Endothelial cell of umbilical vein (primary cell): Measurements from ENCODE around the gene SIN3B. TPM values are rescaled to one million over a fixed set of nuclear protein-coding genes. Genes with fewer than 3 reads are reported as not detected.

Experiments
- BruUV-seq: library from RNA; stranded (reverse); fragments of 400-500 nt; replicated peaks from 2 replicates; lab custom pipeline; 2021; lab: Mats Ljungman, UMichigan
- CTCF ChIA-PET: fragments of 300-600, 350-600 bp; sonication (Branson Sonifier 250); formaldehyde crosslinking; loops from one replicate; lab custom pipeline; 2021; ENCODE audit warnings: antibody characterized with exemption, inconsistent platforms; lab: Charles Lee
- POLR2A ChIA-PET: fragments of 300-600, 350-600 bp; sonication (Branson Sonifier 250); formaldehyde crosslinking; loops from one replicate; lab custom pipeline; 2021; ENCODE audit warnings: antibody characterized with exemption, inconsistent platforms; lab: Charles Lee
- DNase-seq: peaks from one replicate; pipeline ENCODE4 v3.0.0-alpha.2; 2011; ENCODE audit warnings: low read depth, low spot score
- FAIRE-seq: peaks from 2 replicates; lab custom pipeline; 2011; peaks lifted over from hg19 to GRCh38; lab: Jason Lieb, UNC
- H2AFZ ChIP-seq: 2 replicates; pipeline ENCODE4 v1.6.0; 2012; ENCODE audit warnings: low read depth, low read length, control low read depth, inconsistent platforms
- H3K27ac ChIP-seq: 2 replicates; pipeline ENCODE4 v1.5.1; 2011; ENCODE audit warnings: low read depth, mild to moderate bottlenecking, control low read depth, low read length, moderate library complexity; ENCODE audit not compliant: insufficient read depth
- H3K27me3 ChIP-seq, 2 experiments: 2 replicates each; pipeline versions ENCODE4 v1.6.0 to v1.6.1; 2011; ENCODE audit warnings: low read length in 2 of 2, mixed read lengths in 1 of 2; ENCODE audit not compliant: control insufficient read depth in 2 of 2, insufficient read depth in 2 of 2
- H3K36me3 ChIP-seq, 2 experiments: 2 replicates in 1 of 2; 3 replicates in 1 of 2; pipeline ENCODE4 v1.5.1; 2011; ENCODE audit warnings: low read length in 2 of 2, mild to moderate bottlenecking in 1 of 2, moderate library complexity in 1 of 2; ENCODE audit not compliant: control insufficient read depth in 2 of 2, insufficient read depth in 2 of 2; ENCODE audit errors: extremely low read depth in 1 of 2
- H3K4me1 ChIP-seq: 3 replicates; pipeline ENCODE4 v1.5.1; 2011; ENCODE audit warnings: mild to moderate bottlenecking, low read length; ENCODE audit not compliant: control insufficient read depth, insufficient read depth; ENCODE audit errors: extremely low read depth
- H3K4me2 ChIP-seq: 2 replicates; pipeline ENCODE4 v1.6.1; 2011; ENCODE audit warnings: low read length, control low read depth, mixed read lengths; ENCODE audit not compliant: insufficient read depth
- H3K4me3 ChIP-seq, 3 experiments: fragments of 200-600 bp in 1 of 3; sonication (generic), shearing (Covaris generic) in 1 of 3; replicated peaks in 1 of 3; 2 replicates each; pipeline ENCODE4 v1.5.1; 2011 to 2016; ENCODE audit warnings: control low read depth in 3 of 3, low read length in 3 of 3, mild to moderate bottlenecking in 2 of 3, inconsistent platforms in 1 of 3, low read depth in 1 of 3, moderate library complexity in 1 of 3; ENCODE audit not compliant: insufficient read depth in 1 of 3
- H3K79me2 ChIP-seq: 2 replicates; pipeline ENCODE4 v1.6.0; 2012; ENCODE audit warnings: low read length, inconsistent platforms; ENCODE audit not compliant: control insufficient read depth, insufficient read depth
- H3K9ac ChIP-seq: replicated peaks from 2 replicates; pipeline ENCODE3; 2011; ENCODE audit warnings: low read length, control low read depth; ENCODE audit not compliant: insufficient read depth; ENCODE audit errors: extremely low read depth
- H3K9me1 ChIP-seq: replicated peaks from 3 replicates; pipeline ENCODE4 v1.6.0; 2011; ENCODE audit warnings: mild to moderate bottlenecking, low read length; ENCODE audit not compliant: control insufficient read depth, insufficient read depth; ENCODE audit errors: extremely low read depth
- H3K9me3 ChIP-seq: replicated peaks from 2 replicates; pipeline ENCODE4 v1.5.1; 2012; ENCODE audit warnings: low read length, inconsistent platforms; ENCODE audit not compliant: control insufficient read depth, insufficient read depth
- H4K20me1 ChIP-seq: replicated peaks from 2 replicates; pipeline ENCODE3; 2011; ENCODE audit warnings: mild to moderate bottlenecking, low read length; ENCODE audit not compliant: control insufficient read depth, insufficient read depth; ENCODE audit errors: extremely low read depth
- EZH2 ChIP-seq: IDR thresholded peaks from 2 replicates; pipeline ENCODE4 v1.6.1; 2012; ENCODE audit warnings: borderline replicate concordance, low read depth, mild to moderate bottlenecking, moderate library complexity, low read length, inconsistent platforms; ENCODE audit not compliant: severe bottlenecking
- FOS ChIP-seq: IDR thresholded peaks from 2 replicates; pipeline ENCODE4 v1.6.1; 2011; ENCODE audit warnings: mild to moderate bottlenecking, low read length, moderate library complexity, borderline replicate concordance; ENCODE audit not compliant: insufficient read depth
- GATA2 ChIP-seq: IDR thresholded peaks from 2 replicates; pipeline ENCODE4 v1.7.0; 2011; ENCODE audit warnings: low read depth, mild to moderate bottlenecking, moderate library complexity, mixed read lengths, low read length; ENCODE audit not compliant: insufficient read length, insufficient read depth
- JUN ChIP-seq: IDR thresholded peaks from 2 replicates; pipeline ENCODE4 v1.6.1; 2011; ENCODE audit warnings: borderline replicate concordance, low read depth; ENCODE audit not compliant: insufficient read length, insufficient read depth
- MAX ChIP-seq: IDR thresholded peaks from 2 replicates; pipeline ENCODE4 v1.6.1; 2011; ENCODE audit not compliant: insufficient read depth, insufficient read length
- MYC ChIP-seq: IDR thresholded peaks from one replicate; pipeline ENCODE4 v1.6.1; 2011; ENCODE audit warnings: mild to moderate bottlenecking, low read depth, low read length
- POLR2A ChIP-seq: IDR thresholded peaks from 2 replicates; pipeline ENCODE4 v1.6.1; 2012; ENCODE audit warnings: low read depth, mild to moderate bottlenecking, control low read depth, low read length
- POLR2AphosphoS5 ChIP-seq: IDR thresholded peaks from 2 replicates; pipeline ENCODE4 v1.6.1; 2012; ENCODE audit warnings: low read depth, mild to moderate bottlenecking, control low read depth, low read length, moderate library complexity; ENCODE audit not compliant: insufficient read depth
- dilution Hi-C: fragments of 300-500 bp; cut with MboI; formaldehyde crosslinking; loops from one replicate; pipeline ENCODE4 v1.15.0; 2019; ENCODE audit warnings: low sequenced_read_pairs; ENCODE audit not compliant: extremely low pct_ligation_motif_present
- intact Hi-C: fragments of 100-400 bp; cut with micrococcal nuclease; formaldehyde crosslinking; loops from one replicate; pipeline ENCODE4 v1.10.0; 2022
- polyA plus RNA-seq, 4 experiments: library from polyadenylated mRNA; depleted of rRNA in 3 of 4; stranded (reverse) in 3 of 4; unstranded in 1 of 4; fragments of >200 nt; gene quantifications; 2 replicates each; pipeline versions ENCODE4 v1.2.1 to v1.2.3, GENCODE V29; 2011 to 2012; ENCODE audit warnings: missing spikeins in 1 of 4
- total RNA-seq: library from RNA; stranded (reverse); gene quantifications from 2 replicates; pipeline ENCODE4 v1.2.3, GENCODE V29; 2021
- TF ChIP-seq, protein P1 (sequence below), 2 donors: IDR thresholded peaks; 1 replicate in 1 of 2; 2 replicates in 1 of 2; pipeline ENCODE4 v1.5.1; 2011; ENCODE audit warnings: low read length in 2 of 2, mild to moderate bottlenecking in 2 of 2, moderate library complexity in 2 of 2, control low read depth in 1 of 2, inconsistent platforms in 1 of 2, low read depth in 1 of 2; ENCODE audit not compliant: insufficient read depth in 1 of 2; ENCODE audit errors: extremely low read depth in 1 of 2

Gene SIN3B
- total and polyA plus RNA-seq, 2 donors (not counting 3 experiments of a cell fraction or from before 2014, with no cell fraction given), result 46.2 to 75.0 TPM

- CTCF ChIA-PET, result no interaction called here
- dilution Hi-C loops, result no loop called here
- H3K36me3 ChIP-seq, result peaks cover 14 to 50% of the 10 kb centered on the region in 2 experiments
These were observed 23.9 kb downstream of the SIN3B start for GRCh38 chr19:16853066-16853465.

More at GRCh38 chr19:16853066-16853465, 23.9 kb downstream of the SIN3B start:
- no peak overlapping the region for H3K4me2 ChIP-seq
- H3K9me1 ChIP-seq, result no peaks in the 10 kb centered on the region
- H3K4me3 ChIP-seq, result no peak overlapping the region
- H4K20me1 ChIP-seq, result no peaks in the 10 kb centered on the region
- H3K27me3 ChIP-seq, result no peaks in the 10 kb centered on the region
- no peaks in the 10 kb centered on the region for H3K79me2 ChIP-seq
- H3K9ac ChIP-seq, result no peak overlapping the region
- POLR2A ChIA-PET, result no interaction called here
- no peak overlapping the region for H2AFZ ChIP-seq
- BruUV-seq, result no TSS peak
- intact Hi-C loops, result loop anchor here (5.0 kb wide), 1 partner anchor 34 kb away; the partner anchor contains the start of gene F2RL3
- DNase-seq (no peak), FAIRE-seq (no peak)
- TF ChIP-seq POLR2AphosphoS5, result no peak
- TF ChIP-seq GATA2, result no peak
- no peak for TF ChIP-seq JUN
- TF ChIP-seq FOS, result no peak
- TF ChIP-seq, protein P1, sequence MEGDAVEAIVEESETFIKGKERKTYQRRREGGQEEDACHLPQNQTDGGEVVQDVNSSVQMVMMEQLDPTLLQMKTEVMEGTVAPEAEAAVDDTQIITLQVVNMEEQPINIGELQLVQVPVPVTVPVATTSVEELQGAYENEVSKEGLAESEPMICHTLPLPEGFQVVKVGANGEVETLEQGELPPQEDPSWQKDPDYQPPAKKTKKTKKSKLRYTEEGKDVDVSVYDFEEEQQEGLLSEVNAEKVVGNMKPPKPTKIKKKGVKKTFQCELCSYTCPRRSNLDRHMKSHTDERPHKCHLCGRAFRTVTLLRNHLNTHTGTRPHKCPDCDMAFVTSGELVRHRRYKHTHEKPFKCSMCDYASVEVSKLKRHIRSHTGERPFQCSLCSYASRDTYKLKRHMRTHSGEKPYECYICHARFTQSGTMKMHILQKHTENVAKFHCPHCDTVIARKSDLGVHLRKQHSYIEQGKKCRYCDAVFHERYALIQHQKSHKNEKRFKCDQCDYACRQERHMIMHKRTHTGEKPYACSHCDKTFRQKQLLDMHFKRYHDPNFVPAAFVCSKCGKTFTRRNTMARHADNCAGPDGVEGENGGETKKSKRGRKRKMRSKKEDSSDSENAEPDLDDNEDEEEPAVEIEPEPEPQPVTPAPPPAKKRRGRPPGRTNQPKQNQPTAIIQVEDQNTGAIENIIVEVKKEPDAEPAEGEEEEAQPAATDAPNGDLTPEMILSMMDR (IDR thresholded peaks at IDR 0.05; ENCODE audit: extremely low read depth in 1 of 2, insufficient read depth in 1 of 2, low read depth in 1 of 2, low read length in 2 of 2), result no peak
- TF ChIP-seq POLR2A, result no peak
- no peak for TF ChIP-seq MYC
- TF ChIP-seq EZH2, result no peak
- TF ChIP-seq MAX, result no peak
- H3K9me3 ChIP-seq, result no peaks in the 10 kb centered on the region
- peaks cover 9% of the 10 kb centered on the region for H3K4me1 ChIP-seq
- no peak overlapping the region for H3K27ac ChIP-seq
